ENCODE measurements around the gene RGS3. TPM values are rescaled to one million over a fixed set of nuclear protein-coding genes. Genes with fewer than 3 reads are reported as not detected.
A peak's percentile ranks its signal among the peaks of the same experiment; 100 is the strongest.

RGS3 gene
- total and polyA plus RNA-seq, 2 donors (not counting 3 experiments of a cell fraction or from before 2014, with no cell fraction given): 356 to 416 TPM

DNA sequence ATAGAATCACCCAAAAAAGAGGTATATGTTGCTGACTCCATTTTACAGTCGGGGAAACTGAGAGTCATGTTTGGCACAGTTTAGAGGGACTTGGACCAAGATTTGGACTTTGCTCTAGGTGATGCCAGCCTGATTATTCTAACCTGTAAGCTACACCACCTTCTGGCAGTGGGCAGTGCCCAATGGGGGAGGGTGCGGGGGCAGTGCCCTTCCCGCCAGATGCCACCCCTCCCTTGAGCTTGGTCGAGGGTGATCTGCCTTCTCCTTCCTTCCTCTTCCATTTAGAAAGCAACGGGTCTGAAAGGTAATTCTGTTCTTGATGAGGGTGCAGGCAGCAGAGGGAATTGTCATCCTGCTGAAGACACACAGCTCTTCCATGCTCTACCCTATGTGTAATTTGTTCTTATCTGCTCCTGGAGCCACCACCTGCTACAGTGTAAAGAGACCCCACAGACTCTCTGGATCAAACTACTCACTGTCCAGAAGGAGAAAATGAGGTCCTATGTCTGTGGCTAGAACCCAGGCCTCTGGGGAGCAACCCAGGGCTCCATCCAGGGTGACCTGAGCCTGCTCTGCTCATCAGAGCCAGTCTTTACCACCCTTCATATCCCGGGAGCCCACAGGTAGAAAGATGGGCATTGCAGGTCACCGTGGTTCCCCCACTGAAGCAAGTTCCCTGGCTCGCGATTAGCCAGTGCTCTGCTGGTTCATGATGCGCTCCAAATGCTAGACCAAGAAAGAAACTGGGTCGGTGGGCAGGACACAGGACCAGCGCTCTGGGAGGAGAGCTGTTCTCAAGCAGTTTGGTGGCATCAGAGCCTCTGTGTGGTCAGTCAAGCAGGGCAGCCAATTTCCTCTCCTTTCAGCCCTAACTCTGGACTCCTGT, 156.2 kb downstream of the RGS3 start:
- intact Hi-C loops (cut with micrococcal nuclease): loop anchor here (1.0 kb wide), 6 partner anchors 9 to 56 kb away; no protein-coding TSS in a partner anchor

More for the DNA sequence above, 156.2 kb downstream of the RGS3 start:
- TF ChIP-seq POLR2AphosphoS5 (IDR thresholded peaks at IDR 0.05; ENCODE audit: insufficient read depth, low read depth, low read length) (no peak), GATA2 (IDR thresholded peaks at IDR 0.05; ENCODE audit: insufficient read depth, insufficient read length, low read depth, low read length) (no peak), JUN (IDR thresholded peaks at IDR 0.05; ENCODE audit: borderline replicate concordance, insufficient read depth, insufficient read length, low read depth) (no peak), POLR2A (IDR thresholded peaks at IDR 0.05; ENCODE audit: low read depth, low read length) (no peak), EZH2 (IDR thresholded peaks at IDR 0.05; ENCODE audit: borderline replicate concordance, low read depth, low read length, severe bottlenecking) (no peak), FOS (IDR thresholded peaks at IDR 0.05; ENCODE audit: borderline replicate concordance, insufficient read depth, low read length) (no peak), MYC (IDR thresholded peaks at IDR 0.05; ENCODE audit: low read depth, low read length) (no peak)
- TF ChIP-seq, protein P1, sequence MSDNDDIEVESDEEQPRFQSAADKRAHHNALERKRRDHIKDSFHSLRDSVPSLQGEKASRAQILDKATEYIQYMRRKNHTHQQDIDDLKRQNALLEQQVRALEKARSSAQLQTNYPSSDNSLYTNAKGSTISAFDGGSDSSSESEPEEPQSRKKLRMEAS (IDR thresholded peaks at IDR 0.05; ENCODE audit: insufficient read depth, insufficient read length): no peak
- TF ChIP-seq, protein P2, sequence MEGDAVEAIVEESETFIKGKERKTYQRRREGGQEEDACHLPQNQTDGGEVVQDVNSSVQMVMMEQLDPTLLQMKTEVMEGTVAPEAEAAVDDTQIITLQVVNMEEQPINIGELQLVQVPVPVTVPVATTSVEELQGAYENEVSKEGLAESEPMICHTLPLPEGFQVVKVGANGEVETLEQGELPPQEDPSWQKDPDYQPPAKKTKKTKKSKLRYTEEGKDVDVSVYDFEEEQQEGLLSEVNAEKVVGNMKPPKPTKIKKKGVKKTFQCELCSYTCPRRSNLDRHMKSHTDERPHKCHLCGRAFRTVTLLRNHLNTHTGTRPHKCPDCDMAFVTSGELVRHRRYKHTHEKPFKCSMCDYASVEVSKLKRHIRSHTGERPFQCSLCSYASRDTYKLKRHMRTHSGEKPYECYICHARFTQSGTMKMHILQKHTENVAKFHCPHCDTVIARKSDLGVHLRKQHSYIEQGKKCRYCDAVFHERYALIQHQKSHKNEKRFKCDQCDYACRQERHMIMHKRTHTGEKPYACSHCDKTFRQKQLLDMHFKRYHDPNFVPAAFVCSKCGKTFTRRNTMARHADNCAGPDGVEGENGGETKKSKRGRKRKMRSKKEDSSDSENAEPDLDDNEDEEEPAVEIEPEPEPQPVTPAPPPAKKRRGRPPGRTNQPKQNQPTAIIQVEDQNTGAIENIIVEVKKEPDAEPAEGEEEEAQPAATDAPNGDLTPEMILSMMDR (IDR thresholded peaks at IDR 0.05; ENCODE audit: extremely low read depth in 1 of 2, insufficient read depth in 1 of 2, low read depth in 1 of 2, low read length in 2 of 2): no peak
- CTCF ChIA-PET: interaction anchor here (1.5 to 5.2 kb wide), 7 partner anchors 10 to 38 kb away, joined by 4 to 50 read pairs (median 7); no protein-coding TSS in a partner anchor
- dilution Hi-C loops (cut with MboI; ENCODE audit: extremely low pct_ligation_motif_present, low sequenced_read_pairs): no loop called here
- TSS peak; percentile 77 for BruUV-seq (replicated peaks)
- Histone ChIP-seq H3K9ac (replicated peaks; ENCODE audit: extremely low read depth, insufficient read depth, low read length) (peak overlapping the region; percentile 94), H3K4me1 (ENCODE audit: control insufficient read depth, extremely low read depth, insufficient read depth, low read length) (peaks cover 63% of the 10 kb centered on the region), H3K9me1 (replicated peaks; ENCODE audit: control insufficient read depth, extremely low read depth, insufficient read depth, low read length) (no peaks in the 10 kb centered on the region), H3K27me3 (ENCODE audit: control insufficient read depth in 2 of 2, insufficient read depth in 2 of 2, low read length in 2 of 2) (no peaks in the 10 kb centered on the region), H3K79me2 (ENCODE audit: control insufficient read depth, insufficient read depth, low read length) (peaks cover 6% of the 10 kb centered on the region), H3K36me3 (ENCODE audit: control insufficient read depth in 2 of 2, extremely low read depth in 1 of 2, insufficient read depth in 2 of 2, low read length in 2 of 2) (no peaks in the 10 kb centered on the region), H3K27ac (ENCODE audit: insufficient read depth, low read depth, low read length) (peak overlapping the region; percentile 100), H4K20me1 (replicated peaks; ENCODE audit: control insufficient read depth, extremely low read depth, insufficient read depth, low read length) (no peaks in the 10 kb centered on the region), H3K9me3 (replicated peaks; ENCODE audit: control insufficient read depth, insufficient read depth, low read length) (no peaks in the 10 kb centered on the region), H3K4me3 (replicated peaks in 1 of 3; ENCODE audit: insufficient read depth in 1 of 3, low read depth in 1 of 3, low read length in 3 of 3) (peak overlapping the region in 2 of 3 experiments; percentile 8 to 31), H2AFZ (ENCODE audit: low read depth, low read length) (no peak overlapping the region), H3K4me2 (ENCODE audit: insufficient read depth, low read length) (peak overlapping the region; percentile 57)
- DNase-seq (ENCODE audit: low read depth, low spot score) (no peak), FAIRE-seq (no peak)
- POLR2A ChIA-PET: interaction anchor here (0.6 to 4.6 kb wide), 5 partner anchors 10 to 35 kb away, joined by 3 to 45 read pairs (median 23); no protein-coding TSS in a partner anchor
